HT-29 (cell line): Measurements from ENCODE around the gene AJM1. TPM values are rescaled to one million over a fixed set of nuclear protein-coding genes. Genes with fewer than 3 reads are reported as not detected.

Experiments
- DNase-seq: peaks from one replicate; pipeline ENCODE4 v3.0.0-alpha.2; 2015; ENCODE audit warnings: low spot score
- total RNA-seq: library from RNA; depleted of rRNA; stranded (reverse); fragments of >200 nt; shearing (Covaris generic); gene quantifications from 2 replicates; pipeline ENCODE4 v1.2.3, GENCODE V29; 2014

The AJM1 gene
- total RNA-seq, 1 experiment from 2014 or later, result 9.0 TPM

- peak; percentile 23 for DNase-seq
Measured at GRCh38 chr9:136808075-136808805, 34.0 kb upstream of the AJM1 start.

- peak; percentile 45 for DNase-seq
Measured at GRCh38 chr9:136808806-136809158, 33.5 kb upstream of the AJM1 start.

- no peak for DNase-seq
Measured at GRCh38 chr9:136814725-136815421, 27.4 kb upstream of the AJM1 start.

- DNase-seq, result no peak
Measured at GRCh38 chr9:136815422-136815782, 26.9 kb upstream of the AJM1 start.

- DNase-seq, result no peak
Measured at GRCh38 chr9:136820971-136821825, 21.1 kb upstream of the AJM1 start.

- no peak for DNase-seq
Measured at GRCh38 chr9:136821826-136822544, 20.3 kb upstream of the AJM1 start.

- no peak for DNase-seq
Measured at GRCh38 chr9:136823136-136824046, 18.9 kb upstream of the AJM1 start.

GRCh38 chr9:136824496-136825225, 17.6 kb upstream of the AJM1 start:
- DNase-seq, result no peak

- no peak for DNase-seq
Measured at GRCh38 chr9:136825295-136826187, 16.7 kb upstream of the AJM1 start.

GRCh38 chr9:136826188-136826541, 16.1 kb upstream of the AJM1 start:
- DNase-seq, result no peak

- DNase-seq, result no peak
Measured at GRCh38 chr9:136826703-136827582, 15.3 kb upstream of the AJM1 start.

- no peak for DNase-seq
Measured at GRCh38 chr9:136827794-136828473, 14.3 kb upstream of the AJM1 start.

GRCh38 chr9:136828474-136829140, 13.7 kb upstream of the AJM1 start:
- DNase-seq, result no peak

GRCh38 chr9:136829412-136829811, 12.9 kb upstream of the AJM1 start:
- no peak for DNase-seq

- no peak for DNase-seq
Measured at GRCh38 chr9:136829981-136830885, 12.0 kb upstream of the AJM1 start.
